Spleen (tissue), 7 donors: Measurements from ENCODE around the gene PDLIM3.

Experiments used
- CTCF ChIP-seq, 11 experiments: fragments of 200-600 bp in 7 of 11; fragments of 450-650 bp in 4 of 11; sonication (generic) in 4 of 11; IDR thresholded peaks in 8 of 11; conservative IDR thresholded peaks in 3 of 11; 1 replicate in 7 of 11; 2 replicates in 4 of 11; pipeline versions ENCODE4 v1.4.0 to v1.8.0; 2016 to 2021; ENCODE audit warnings: antibody characterized with exemption in 11 of 11, inconsistent platforms in 4 of 11, mild to moderate bottlenecking in 1 of 11
- POLR2A ChIP-seq, 3 donors: fragments of 450-650 bp; IDR thresholded peaks; one replicate each; pipeline ENCODE4 v1.5.1; 2017; ENCODE audit warnings: antibody characterized with exemption in 3 of 3, mild to moderate bottlenecking in 1 of 3
- POLR2AphosphoS5 ChIP-seq, 3 donors: sonication (generic); formaldehyde crosslinking; IDR thresholded peaks; one replicate each; pipeline ENCODE4 v1.5.1; 2017; ENCODE audit warnings: antibody characterized with exemption in 3 of 3
- donor health status: DM: no; HTN: no; CAD: no; lungs with moderate emphysema.
- donor health status: DM: no; HTN: no; CAD: no.
- donor health status: DM: no; HTN: no; CAD: no.

- TF ChIP-seq CTCF (IDR thresholded peaks at IDR 0.05 in 8 of 11, conservative IDR thresholded peaks at IDR 0.05 in 3 of 11), result no peak
- TF ChIP-seq POLR2A (IDR thresholded peaks at IDR 0.05), result no peak
- no peak for TF ChIP-seq POLR2AphosphoS5 (IDR thresholded peaks at IDR 0.05)
Observed at GRCh38 chr4:185457136-185457535, 78.2 kb downstream of the PDLIM3 start.
